Right ventricle myocardium superior (tissue), 1 donor: ENCODE results near the gene UNC45A. TPM values are rescaled to one million over a fixed set of nuclear protein-coding genes. Genes with fewer than 3 reads are reported as not detected.
A peak's percentile ranks its signal among the peaks of the same experiment; 100 is the strongest.

Source experiments
- ATAC-seq: fragments of 200-7000 bp; cut with Tn5 transposase; one replicate; pipeline ENCODE4 v1.9.1; 2020; ENCODE audit warnings: mild to moderate bottlenecking; ENCODE audit not compliant: poor library complexity
- DNase-seq: peaks from one replicate; pipeline ENCODE4 v3.0.0-alpha.2; 2020
- intact Hi-C: fragments of 100-400 bp; cut with DNase I; formaldehyde crosslinking; loops from one replicate; pipeline ENCODE4 v1.11.2; 2022
- total RNA-seq: library from RNA; stranded (reverse); fragmentation: NEBNext Ultra II Directional; extraction: Animal tissue kit (Norgen Biotek cat#: 25700); gene quantifications from one replicate; pipeline ENCODE4 v1.2.1, GENCODE V29; 2021
- donor health status: DM: no; HTN: yes; CAD: no; lungs with severe emphysema.

The UNC45A gene
- total RNA-seq, 1 donor from 2014 or later, result 26.5 TPM

- no peak for ATAC-seq
- intact Hi-C loops, result loop anchor here (2.0 kb wide), 1 partner anchor 30 kb away; the partner anchor contains the start of gene MAN2A2
Observed at GRCh38 chr15:90932660-90932991, 2.5 kb upstream of the UNC45A start.

GRCh38 chr15:90933301-90933700, 1.8 kb upstream of the UNC45A start:
- intact Hi-C loops, result loop anchor here (2.0 kb wide), 1 partner anchor 30 kb away; the partner anchor contains the start of gene MAN2A2
- DNase-seq, result no peak
- no peak for ATAC-seq

More at GRCh38 chr15:90932660-90932991, 2.5 kb upstream of the UNC45A start:
- DNase-seq, result no peak

- peak; percentile 90 for DNase-seq
- peak; percentile 58 for ATAC-seq
- intact Hi-C loops, result no loop called here
Observed at GRCh38 chr15:90934256-90934948, 683 bp upstream of the UNC45A start.

GRCh38 chr15:90936823-90937222, 1.7 kb downstream of the UNC45A start:
- no peak for ATAC-seq
- DNase-seq, result no peak
- intact Hi-C loops, result no loop called here

GRCh38 chr15:90938261-90938660, 3.2 kb downstream of the UNC45A start:
- DNase-seq, result peak; percentile 14
- intact Hi-C loops, result no loop called here
- ATAC-seq, result no peak

- ATAC-seq (no peak), DNase-seq (peak; percentile 24)
- intact Hi-C loops, result no loop called here
Observed at GRCh38 chr15:90939756-90940155, 4.7 kb downstream of the UNC45A start.

GRCh38 chr15:90941038-90941437, 6.0 kb downstream of the UNC45A start:
- ATAC-seq, result no peak
- DNase-seq, result peak; percentile 26
- intact Hi-C loops, result no loop called here

GRCh38 chr15:90942354-90943120, 7.5 kb downstream of the UNC45A start:
- no peak for DNase-seq
- intact Hi-C loops, result no loop called here
- no peak for ATAC-seq

GRCh38 chr15:90945091-90945490, 10.0 kb downstream of the UNC45A start:
- intact Hi-C loops, result no loop called here
- DNase-seq (no peak), ATAC-seq (no peak)

GRCh38 chr15:90946538-90946937, 11.5 kb downstream of the UNC45A start:
- intact Hi-C loops, result no loop called here
- DNase-seq (no peak), ATAC-seq (no peak)

- DNase-seq (no peak), ATAC-seq (no peak)
- intact Hi-C loops, result no loop called here
Observed at GRCh38 chr15:90946941-90947576, 12.0 kb downstream of the UNC45A start.

- intact Hi-C loops, result no loop called here
- DNase-seq, result no peak
- ATAC-seq, result no peak
Observed at GRCh38 chr15:90947577-90948357, 12.7 kb downstream of the UNC45A start.

- DNase-seq, result no peak
- intact Hi-C loops, result no loop called here
- ATAC-seq, result no peak
Observed at GRCh38 chr15:90948506-90948905, 13.4 kb downstream of the UNC45A start.

GRCh38 chr15:90949979-90950675, 15.0 kb downstream of the UNC45A start:
- DNase-seq, result no peak
- intact Hi-C loops, result no loop called here

GRCh38 chr15:90950676-90951075, 15.6 kb downstream of the UNC45A start:
- intact Hi-C loops, result no loop called here
- no peak for DNase-seq
- ATAC-seq, result no peak

More at GRCh38 chr15:90949979-90950675, 15.0 kb downstream of the UNC45A start:
- ATAC-seq, result no peak

GRCh38 chr15:90952901-90953677, 18.0 kb downstream of the UNC45A start:
- no peak for ATAC-seq
- intact Hi-C loops, result no loop called here
- no peak for DNase-seq

GRCh38 chr15:90953947-90954711, 19.0 kb downstream of the UNC45A start:
- DNase-seq, result no peak
- intact Hi-C loops, result no loop called here
- ATAC-seq, result no peak
